NCI-H146 (cell line): Measurements from ENCODE around the gene UTP14C.
A peak's percentile ranks its signal among the peaks of the same experiment; 100 is the strongest.
"Not testable (repeated sequence)": the region's sequence is repeated elsewhere in the genome, so short reads cannot be mapped to it uniquely, and the experiment has no call there.

ENCODE experiments used
- DNase-seq: peaks from one replicate; lab custom pipeline; 2025; lab: John Stamatoyannopoulos, UW

Gene UTP14C

GRCh38 chr13:52048516-52048915 is 24.0 kb downstream of the UTP14C start:
- DNase-seq = no peak

- no peak for DNase-seq
Measured at GRCh38 chr13:52051400-52051799, 26.9 kb downstream of the UTP14C start.

- no peak for DNase-seq
Measured at GRCh38 chr13:52053460-52053859, 29.0 kb downstream of the UTP14C start.

GRCh38 chr13:52061064-52061463 is 36.6 kb downstream of the UTP14C start:
- not testable (repeated sequence) for DNase-seq

DNA sequence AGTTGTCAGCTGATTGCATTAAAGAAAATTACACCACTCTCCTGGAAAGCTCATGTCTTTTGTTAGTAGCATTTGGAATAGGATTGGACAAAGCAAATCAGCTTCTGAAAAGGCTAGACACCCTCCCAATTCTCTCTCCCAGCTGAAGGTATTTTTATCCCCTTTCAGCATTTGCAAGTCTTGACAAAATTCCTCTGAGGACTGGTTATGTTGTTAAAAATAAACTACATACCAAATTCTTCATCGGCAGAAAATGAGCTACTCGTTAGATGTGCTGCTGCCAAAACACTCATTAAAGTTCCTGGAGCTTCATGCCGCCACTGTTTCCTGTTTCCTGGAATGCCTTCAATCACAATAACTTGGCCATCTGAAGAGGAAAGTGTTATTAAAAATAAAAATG is 37.1 kb downstream of the UTP14C start:
- DNase-seq = no peak

- DNase-seq = no peak
Measured at GRCh38 chr13:52067237-52067636, 42.7 kb downstream of the UTP14C start.

GRCh38 chr13:52070929-52071523 is 46.5 kb downstream of the UTP14C start:
- peak; percentile 0 for DNase-seq
